NCI-H460 (cell line): ENCODE results near the gene CDKAL1. TPM values are rescaled to one million over a fixed set of nuclear protein-coding genes. Genes with fewer than 3 reads are reported as not detected.
"Not testable (repeated sequence)": the region's sequence is repeated elsewhere in the genome, so short reads cannot be mapped to it uniquely, and the experiment has no call there.

ENCODE experiments used
- DNase-seq: peaks from one replicate; pipeline ENCODE4 v3.0.0-alpha.2; 2016; ENCODE audit warnings: low read depth; ENCODE audit errors: extremely low read depth
- total RNA-seq: library from RNA; depleted of rRNA; stranded (reverse); fragments of >200 nt; shearing (Covaris generic); gene quantifications from 2 replicates; pipeline ENCODE4 v1.2.3, GENCODE V29; 2014

The CDKAL1 gene
- total RNA-seq, 1 experiment from 2014 or later = 12.3 TPM

GRCh38 chr6:21219241-21219640 is 685.0 kb downstream of the CDKAL1 start:
- no peak for DNase-seq

GRCh38 chr6:21219856-21220255 is 685.6 kb downstream of the CDKAL1 start:
- DNase-seq = no peak

GRCh38 chr6:21220271-21220987 is 686.2 kb downstream of the CDKAL1 start:
- no peak for DNase-seq

- no peak for DNase-seq
Measured at GRCh38 chr6:21222656-21223055, 688.4 kb downstream of the CDKAL1 start.

GRCh38 chr6:21225912-21226311 is 691.7 kb downstream of the CDKAL1 start:
- DNase-seq = no peak

- no peak for DNase-seq
Measured at GRCh38 chr6:21227486-21227885, 693.2 kb downstream of the CDKAL1 start.

GRCh38 chr6:21228411-21228810 is 694.2 kb downstream of the CDKAL1 start:
- no peak for DNase-seq

- no peak for DNase-seq
Measured at GRCh38 chr6:21228876-21229460, 694.7 kb downstream of the CDKAL1 start.

GRCh38 chr6:21230536-21230935 is 696.3 kb downstream of the CDKAL1 start:
- no peak for DNase-seq

- DNase-seq = no peak
Measured at GRCh38 chr6:21235162-21235561, 700.9 kb downstream of the CDKAL1 start.

- DNase-seq = no peak
Measured at GRCh38 chr6:21238208-21238607, 704.0 kb downstream of the CDKAL1 start.

- DNase-seq = no peak
Measured at GRCh38 chr6:21240709-21241108, 706.5 kb downstream of the CDKAL1 start.

- no peak for DNase-seq
Measured at GRCh38 chr6:21241231-21242130, 707.2 kb downstream of the CDKAL1 start.

- no peak for DNase-seq
Measured at GRCh38 chr6:21244897-21245470, 710.7 kb downstream of the CDKAL1 start.

- no peak for DNase-seq
Measured at GRCh38 chr6:21245488-21245887, 711.2 kb downstream of the CDKAL1 start.

- no peak for DNase-seq
Measured at GRCh38 chr6:21246075-21246474, 711.8 kb downstream of the CDKAL1 start.

- not testable (repeated sequence) for DNase-seq
Measured at GRCh38 chr6:21254460-21254859, 720.2 kb downstream of the CDKAL1 start.

GRCh38 chr6:21256197-21256596 is 721.9 kb downstream of the CDKAL1 start:
- no peak for DNase-seq

GRCh38 chr6:21257125-21257524 is 722.9 kb downstream of the CDKAL1 start:
- DNase-seq = no peak

- DNase-seq = no peak
Measured at GRCh38 chr6:21258665-21259064, 724.4 kb downstream of the CDKAL1 start.

- no peak for DNase-seq
Measured at GRCh38 chr6:21259660-21260059, 725.4 kb downstream of the CDKAL1 start.
